Myocyte (in vitro differentiated cells): ENCODE results near the gene FRG1. TPM values are rescaled to one million over a fixed set of nuclear protein-coding genes. Genes with fewer than 3 reads are reported as not detected.
A peak's percentile ranks its signal among the peaks of the same experiment; 100 is the strongest.
"Not testable (repeated sequence)": the region's sequence is repeated elsewhere in the genome, so short reads cannot be mapped to it uniquely, and the experiment has no call there.

Experiments
- DNase-seq: peaks from one replicate; pipeline ENCODE4 v3.0.0-alpha.2; 2012; ENCODE audit warnings: low read depth
- polyA plus RNA-seq: library from polyadenylated mRNA; unstranded; fragments of >200 nt; gene quantifications from one replicate; pipeline ENCODE4 v1.2.1, GENCODE V29; 2012; ENCODE audit warnings: missing spikeins
- total RNA-seq: library from RNA; depleted of rRNA; stranded (reverse); fragments of >200 nt; gene quantifications from 2 replicates; pipeline ENCODE4 v1.2.3, GENCODE V29; 2014

Gene FRG1
- 26.4 and 28.7 TPM in 2 replicates for total RNA-seq
- 21.7 TPM for polyA plus RNA-seq

DNA sequence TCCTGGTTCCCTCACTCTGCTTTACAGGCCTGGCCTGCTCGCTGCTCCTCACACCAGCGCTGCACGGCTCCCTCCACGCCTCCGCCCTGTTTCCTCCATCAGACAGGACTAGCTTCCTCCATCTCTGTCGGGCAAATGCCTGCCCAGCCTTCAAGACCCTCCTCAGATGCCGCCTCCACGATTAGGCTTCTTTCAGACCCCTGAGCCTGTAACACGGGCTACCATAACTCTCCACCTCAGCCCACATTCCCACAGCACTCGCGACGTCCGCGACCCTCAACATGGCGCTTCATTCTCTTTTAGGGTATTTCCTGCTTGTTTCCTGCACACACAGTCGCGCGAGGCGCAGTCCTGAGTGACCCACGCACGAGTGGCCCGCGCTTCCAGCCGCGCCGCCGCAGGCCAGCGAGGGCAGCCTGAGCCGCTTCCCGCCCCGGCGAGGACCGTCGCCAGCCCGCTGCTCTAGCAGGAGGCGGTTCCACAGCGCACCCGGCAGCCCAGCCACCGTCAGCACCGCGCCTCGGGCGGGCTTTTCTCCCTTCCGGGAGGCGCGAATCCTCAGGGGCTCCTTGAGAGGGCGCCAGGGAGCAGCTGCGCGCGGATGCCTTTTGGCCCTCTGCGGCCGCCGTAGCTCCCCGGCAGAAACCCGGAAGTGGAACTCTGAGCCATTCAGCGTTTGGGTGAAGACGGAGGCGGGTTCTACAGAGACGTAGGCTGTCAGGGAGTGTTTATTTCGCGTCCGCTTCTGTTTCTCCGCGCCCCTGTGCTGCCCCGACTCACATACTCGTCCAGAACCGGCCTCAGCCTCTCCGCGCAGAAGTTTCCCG, at the start of gene FRG1:
Gene FRG1 (plus strand): TSS at position 695 of the 827 bp plus-strand sequence. CDS start 138 bp downstream, outside the sequence.
- peak; percentile 95 for DNase-seq

DNA sequence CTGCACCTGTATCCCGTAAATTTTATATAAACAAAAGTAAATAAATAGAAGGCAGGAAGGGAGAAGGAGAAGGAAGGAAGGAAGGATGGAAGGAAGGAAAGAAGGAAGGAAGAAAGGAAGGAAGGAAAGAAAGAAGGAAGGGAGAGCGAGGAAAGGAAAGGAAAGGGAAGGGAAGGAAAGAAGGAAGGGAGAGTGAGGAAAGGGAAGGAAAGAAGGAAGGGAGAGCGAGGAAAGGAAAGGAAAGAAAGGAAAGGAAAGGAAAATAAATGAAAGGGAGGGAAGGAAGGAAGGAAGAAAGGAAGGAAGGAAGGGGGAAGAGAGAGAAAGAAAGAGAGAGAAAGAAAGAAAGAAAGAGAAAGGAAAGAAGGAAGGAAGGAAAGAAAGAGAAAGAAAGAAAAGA, 43.0 kb upstream of the FRG1 start:
- no peak for DNase-seq

DNA sequence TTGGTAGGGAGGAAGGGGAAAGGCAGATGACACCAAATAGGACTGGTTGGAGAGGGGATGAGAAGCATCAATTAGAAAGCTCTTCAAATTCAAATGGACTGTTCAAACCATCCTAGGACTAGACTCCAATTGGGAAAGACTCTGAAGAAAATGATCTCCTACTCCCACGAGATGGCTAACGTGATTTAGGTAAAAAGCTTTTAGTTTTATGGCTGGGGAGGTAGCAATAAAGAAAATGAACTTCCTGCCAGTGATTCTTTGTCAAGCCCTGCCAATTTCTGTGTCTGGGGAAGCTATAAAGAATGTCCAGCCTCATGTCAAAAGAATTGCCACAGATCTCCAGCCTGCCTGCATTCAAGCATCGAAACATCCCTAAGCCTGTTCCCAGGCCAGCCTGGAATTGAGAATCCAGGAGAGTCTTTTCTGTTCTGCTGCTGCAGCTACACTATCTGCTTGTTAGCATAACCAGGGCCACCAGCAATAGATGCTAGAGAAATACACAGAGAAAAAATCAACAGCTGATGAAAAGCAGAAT, 41.1 kb upstream of the FRG1 start:
- DNase-seq: not testable (repeated sequence)

DNA sequence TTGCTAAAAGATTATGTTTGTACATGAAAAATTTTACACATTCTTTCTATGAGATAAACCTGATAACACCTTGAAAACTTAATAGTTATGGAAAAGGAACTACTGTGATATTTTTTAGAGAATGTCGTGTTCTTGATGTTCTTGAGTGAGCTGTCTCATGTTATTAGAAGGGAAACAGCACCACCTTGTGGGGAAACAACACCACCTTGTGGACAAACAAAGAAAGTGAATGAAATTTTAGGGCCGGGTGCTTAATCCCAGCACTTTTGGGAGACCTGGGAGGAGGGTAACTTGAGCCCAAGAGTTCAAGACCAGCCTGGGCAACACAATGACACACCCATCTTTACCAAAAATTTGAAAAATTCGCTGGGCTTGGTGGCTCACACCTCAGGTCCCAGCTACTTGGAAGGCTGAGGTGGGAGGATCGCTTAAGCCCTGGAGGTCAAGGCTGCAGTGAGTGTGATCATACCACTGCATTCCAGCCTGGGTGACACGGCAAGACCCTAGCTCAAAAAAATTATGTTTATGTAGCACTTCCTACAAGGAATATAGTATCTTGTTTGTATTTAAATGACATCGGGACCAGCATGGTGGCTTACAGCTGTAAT, 36.1 kb upstream of the FRG1 start:
- DNase-seq: peak; percentile 74

DNA sequence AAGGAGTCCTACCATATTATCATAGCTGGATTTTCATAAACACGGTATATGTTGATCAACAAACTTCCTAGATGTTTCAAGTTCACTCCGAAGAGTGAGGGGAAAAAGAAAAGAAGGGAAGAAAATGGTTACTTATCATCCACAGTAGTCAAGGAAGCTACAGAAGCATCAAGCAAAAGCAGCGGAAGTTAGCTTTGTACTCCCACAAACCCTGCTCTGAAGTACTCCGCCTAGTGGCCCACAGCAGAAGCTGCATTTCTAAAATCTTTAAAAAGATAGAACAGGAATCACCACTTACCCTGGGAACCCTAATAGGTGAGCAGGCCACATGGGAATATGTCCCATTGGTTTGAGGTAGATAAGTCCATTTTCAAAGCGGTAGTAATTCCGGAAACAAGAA, 28.5 kb upstream of the FRG1 start:
- DNase-seq: no peak

DNA sequence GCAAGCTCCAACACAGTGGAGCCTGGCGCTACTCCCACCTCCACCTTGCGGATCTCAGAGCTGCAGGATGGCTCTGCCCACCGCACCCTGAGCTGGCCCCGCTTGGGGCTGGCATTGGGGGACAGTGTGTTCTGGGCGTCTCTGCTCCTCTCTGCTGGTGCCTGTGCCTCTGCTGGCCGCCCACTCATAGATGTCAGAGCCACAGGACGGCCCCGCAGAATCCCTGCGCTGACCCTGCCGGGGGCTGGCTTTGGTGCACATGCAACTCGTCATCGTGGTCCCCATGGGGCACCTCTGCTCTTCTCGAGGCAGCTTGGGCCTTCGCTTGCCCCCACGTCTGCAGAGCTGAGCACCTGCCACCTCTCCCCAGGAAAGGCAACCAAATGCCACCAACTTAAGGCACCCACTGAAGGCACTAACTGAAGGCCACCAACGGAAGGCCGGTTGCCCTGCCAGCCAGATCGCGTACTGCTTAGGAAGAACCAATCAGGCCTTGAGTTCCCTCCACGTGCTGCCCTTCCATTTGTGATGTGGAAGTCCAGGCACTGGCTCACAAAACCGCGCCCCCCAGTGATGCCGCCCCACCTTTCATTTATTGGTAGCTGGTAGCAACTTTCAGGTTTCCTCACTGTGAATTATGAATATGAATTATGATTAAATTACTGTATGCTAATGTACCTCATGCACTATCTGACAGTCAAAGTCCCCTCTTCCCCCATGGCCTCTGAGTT, 23.3 kb upstream of the FRG1 start:
- no peak for DNase-seq

DNA sequence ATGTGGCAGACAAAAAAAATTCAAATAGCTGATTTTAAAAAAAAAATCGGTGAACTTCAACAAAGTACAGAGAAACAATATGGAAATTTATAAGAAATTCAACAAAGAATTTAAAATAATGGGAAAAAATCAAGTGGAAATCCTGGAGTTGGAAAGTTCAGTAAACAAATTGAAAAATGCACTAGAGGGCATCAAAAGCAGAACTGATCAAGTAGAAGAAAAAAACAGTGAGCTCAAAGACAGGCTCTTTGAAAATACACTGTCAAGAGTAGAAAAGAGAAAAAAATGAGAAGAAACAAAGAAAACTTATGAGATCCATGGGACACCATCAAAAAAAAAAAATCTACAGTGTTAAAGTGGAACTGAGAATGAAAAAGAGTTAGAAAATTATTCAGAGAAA, 19.6 kb upstream of the FRG1 start:
- DNase-seq: no peak

DNA sequence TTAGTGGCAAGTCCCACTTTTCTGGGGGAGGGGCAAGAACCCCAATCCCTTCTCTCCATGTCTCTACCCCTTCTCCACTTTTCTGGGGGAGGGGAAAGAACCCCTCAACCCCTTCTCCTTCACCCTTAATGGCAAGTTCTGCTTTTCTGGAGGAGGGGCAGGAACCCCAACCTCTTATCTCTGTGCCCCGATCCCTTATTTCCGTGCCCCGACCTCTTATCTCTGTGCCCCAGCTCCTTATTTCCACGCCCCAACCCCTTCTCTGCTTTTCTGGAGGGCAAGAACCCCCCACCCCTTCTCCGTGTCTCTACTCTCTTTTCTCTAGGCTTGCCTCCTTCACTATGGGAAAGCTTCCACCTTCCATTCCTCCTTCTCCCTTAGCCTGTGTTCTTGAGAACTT, 13.9 kb upstream of the FRG1 start:
- not testable (repeated sequence) for DNase-seq

DNA sequence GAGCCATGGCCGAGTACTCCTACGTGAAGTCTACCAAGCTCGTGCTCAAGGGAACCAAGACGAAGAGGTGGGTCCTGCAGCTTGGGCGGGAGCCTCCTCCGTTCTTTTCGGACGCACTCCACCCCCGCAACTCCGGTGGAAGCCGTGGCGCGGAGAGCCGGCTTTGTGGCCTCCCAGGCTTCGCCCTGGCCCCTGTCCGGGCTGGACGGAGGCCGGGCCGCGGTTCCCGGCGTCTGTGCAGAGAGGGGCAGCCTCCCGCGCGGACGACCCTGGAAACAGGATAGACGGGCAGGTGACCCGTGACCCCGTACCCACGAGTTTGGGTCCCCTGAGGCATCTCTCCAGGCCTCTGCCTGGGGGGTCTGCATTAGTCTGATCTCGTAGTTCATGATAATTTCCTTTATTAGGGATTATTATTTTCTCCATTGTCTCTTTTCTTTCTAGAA, 356 bp downstream of the FRG1 start:
- no peak for DNase-seq

DNA sequence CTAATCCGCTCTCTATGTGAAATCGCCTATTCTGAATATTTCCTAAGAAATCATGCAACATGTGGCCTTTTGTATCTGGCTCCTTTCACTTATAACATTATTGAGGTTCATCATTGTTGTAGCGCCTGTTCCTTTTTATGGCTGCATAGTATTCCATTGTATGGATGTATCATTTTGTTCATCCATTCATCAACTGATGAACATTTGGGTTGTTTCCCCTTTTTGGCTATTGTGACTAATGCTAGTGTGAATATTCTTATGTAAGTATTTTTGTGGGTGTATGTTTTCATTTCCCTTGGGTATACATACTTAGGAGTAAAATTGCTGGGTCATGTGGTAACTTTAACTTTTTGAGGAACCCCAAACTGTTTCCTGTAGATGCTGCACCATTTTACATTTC, 1.7 kb downstream of the FRG1 start:
- DNase-seq: not testable (repeated sequence)

DNA sequence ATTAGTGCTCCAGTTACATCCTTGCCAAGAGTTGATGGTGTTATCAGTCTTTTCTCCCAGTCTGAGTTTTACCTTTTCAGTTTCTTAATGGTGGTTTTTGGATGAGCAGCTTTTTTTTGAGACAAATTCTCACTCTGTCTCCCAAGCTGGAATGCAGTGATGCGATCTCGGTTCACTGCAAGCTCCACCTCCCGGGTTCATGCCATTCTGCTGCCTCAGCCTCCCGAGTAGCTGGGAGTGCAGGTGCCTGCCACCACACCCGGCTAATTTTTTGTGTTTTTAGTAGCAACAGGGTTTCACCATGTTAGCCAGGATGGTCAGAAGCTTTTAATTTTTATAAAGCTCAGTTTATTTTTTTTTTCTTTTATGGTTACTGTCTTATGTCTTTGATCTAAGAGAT, 3.4 kb downstream of the FRG1 start:
- not testable (repeated sequence) for DNase-seq

DNA sequence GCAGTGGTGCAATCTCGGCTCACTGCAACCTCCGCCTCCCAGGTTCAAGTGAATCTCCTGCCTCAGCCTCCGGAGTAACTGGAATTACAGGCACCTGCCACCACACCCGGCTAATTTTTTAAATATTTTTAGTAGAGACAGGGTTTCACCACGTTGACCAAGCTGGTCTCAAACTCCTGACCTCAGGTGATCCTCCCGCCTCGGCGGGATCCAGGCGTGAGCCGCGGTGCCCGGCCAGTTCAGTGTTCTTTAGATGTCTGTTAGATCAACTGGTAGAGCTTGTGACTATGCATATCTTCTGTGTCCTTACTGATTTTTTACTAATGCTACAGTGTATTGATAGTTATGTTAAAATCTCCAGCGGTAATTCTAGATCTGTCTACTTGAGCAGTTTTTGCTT, 6.2 kb downstream of the FRG1 start:
- not testable (repeated sequence) for DNase-seq

DNA sequence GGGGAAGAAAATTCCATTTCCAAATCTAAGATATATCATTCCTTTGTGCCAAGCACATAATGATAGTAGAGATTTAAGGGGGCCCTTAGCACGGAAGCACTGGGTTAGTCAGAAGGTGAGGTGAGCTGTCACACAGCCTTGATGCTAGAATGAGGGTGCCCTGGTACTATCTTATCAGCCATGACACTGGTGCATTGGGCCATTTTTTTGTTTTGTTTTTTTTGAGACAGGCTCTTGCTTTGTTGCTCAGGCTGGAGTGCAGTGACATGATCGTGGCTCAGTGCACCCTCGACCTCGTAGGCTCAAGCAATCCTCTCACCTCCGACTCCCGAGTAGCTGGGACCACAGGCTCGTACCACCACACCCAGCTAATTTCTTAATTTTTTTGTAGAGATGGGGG, 7.8 kb downstream of the FRG1 start:
- not testable (repeated sequence) for DNase-seq

DNA sequence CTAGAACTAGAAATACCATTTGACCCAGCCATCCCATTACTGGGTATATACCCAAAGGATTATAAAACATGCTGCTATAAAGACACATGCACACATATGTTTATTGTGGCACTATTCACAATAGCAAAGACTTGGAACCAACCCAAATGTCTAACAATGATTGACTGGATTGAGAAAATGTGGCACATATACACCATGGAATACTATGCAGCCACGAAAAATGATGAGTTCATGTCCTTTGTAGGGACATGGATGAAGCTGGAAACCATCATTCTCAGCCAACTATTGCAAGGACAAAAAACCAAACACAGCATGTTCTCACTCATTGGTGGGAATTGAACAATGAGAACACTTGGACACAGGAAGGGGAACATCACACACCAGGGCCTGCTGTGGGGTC, 28.6 kb downstream of the FRG1 start:
- not testable (repeated sequence) for DNase-seq

DNA sequence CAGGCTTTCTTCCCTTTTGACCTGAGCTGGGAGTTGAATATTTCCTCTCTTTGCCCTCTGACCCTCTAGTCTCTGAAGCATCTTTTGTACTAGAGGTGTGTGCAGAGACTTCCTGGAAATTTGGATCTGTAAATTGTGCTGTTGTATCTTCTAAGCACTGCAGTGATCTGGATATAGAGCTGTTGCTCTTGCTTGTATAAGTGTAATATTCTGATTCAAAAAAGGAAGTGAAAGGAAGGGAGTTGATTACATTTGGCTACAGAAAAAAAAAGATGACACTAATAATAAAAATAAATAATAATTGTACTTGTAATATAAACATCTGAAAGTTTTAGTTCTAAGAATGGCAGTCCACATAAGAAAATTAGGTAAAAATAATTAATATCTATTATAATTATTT, 33.0 kb downstream of the FRG1 start:
- no peak for DNase-seq

DNA sequence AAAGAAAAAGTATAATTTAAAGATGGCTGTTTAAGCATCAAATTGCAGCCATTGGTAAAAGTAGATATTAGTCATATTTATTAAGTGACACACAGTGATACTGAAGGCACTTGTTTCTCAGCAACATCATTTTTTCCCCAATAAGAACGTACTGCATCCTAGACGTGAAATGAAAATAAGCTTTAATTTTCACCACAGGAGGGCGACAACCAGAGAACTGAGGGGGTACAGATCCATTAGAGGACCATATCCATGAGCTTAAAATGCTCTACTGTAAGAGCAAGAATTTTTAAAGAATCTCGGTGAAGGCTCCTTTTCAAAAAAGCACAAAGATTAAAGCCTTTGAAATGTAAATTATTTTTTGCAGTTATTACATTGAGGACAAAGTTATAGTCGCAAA, 33.4 kb downstream of the FRG1 start:
- DNase-seq: peak; percentile 12

DNA sequence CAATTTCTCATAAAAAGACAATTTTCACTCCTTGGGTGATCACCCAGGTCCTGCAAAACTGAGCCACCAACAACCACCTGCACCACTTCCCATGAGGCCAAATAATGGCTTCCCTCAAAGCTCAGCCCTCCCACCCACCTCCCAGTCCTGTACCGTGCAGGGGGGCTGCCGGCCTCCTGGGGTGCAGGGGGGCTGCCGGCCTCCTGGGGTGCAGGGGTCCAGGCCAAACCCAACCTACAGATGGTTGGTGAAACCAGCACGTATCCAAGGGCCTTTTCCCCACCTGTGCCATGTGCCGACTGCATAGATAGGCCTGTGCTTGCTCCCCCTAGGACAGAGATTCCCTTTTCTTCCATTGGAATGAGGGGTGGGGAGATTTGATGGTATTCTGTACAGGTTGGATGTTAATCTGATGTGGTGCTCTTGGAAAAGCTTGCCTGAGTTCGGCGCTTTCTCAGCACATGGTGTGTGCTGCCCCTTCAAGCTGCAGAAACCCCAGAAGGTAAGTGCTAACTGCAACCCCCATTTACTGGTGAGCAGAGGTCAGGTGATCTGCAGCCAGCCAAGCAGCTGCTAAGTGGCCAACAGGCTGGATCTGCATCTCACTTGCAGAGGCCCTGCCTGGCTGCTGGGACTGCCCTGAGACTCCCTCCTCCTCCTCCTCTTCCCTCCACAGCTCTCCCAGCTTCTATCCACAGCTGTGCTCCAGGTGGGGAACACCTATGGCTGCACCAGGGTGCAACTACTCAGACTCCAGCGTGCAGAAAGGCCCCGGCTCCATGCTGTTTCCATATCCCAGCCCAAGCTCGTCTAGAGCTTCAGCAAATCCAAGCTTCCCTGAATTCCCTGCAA, 38.8 kb downstream of the FRG1 start:
- DNase-seq: no peak

DNA sequence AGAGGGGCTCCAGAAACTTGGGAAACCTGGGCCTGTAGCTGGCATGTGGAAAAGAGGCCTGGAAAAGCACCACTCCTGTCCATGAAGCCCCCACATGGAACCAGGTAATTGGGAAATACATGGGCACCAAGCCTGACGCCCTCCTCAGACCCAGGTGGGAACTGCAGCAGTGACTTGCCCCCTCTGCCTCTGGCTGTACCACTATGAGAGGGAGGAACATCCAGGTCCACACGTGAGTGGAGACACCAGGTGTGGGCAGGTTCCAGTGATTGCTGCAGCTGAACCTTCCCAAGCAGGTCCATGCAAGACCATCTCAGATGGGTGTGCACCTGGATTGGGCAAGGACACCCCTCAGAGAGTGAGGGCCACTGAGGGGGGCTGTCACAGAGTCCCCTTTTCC, 39.6 kb downstream of the FRG1 start:
- not testable (repeated sequence) for DNase-seq

DNA sequence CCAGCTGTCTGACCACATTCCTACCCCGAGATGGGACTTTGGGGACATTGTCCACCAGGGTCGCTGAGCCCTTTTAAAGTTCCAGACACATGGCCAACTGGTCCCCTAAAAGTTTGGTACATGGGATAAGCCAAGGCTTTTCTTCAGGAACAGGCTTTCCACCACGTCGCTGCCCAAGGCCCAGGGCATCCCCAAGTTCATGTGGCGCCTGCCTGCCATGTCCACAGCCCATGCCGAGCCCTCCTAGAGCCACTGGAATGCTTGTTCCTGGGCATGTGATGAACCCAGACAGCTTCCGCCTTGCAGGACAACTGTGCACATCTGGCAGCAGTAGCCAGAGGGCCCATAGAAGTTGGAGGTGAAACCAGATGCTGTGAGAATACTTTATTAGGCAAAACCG, 41.3 kb downstream of the FRG1 start:
- no peak for DNase-seq

DNA sequence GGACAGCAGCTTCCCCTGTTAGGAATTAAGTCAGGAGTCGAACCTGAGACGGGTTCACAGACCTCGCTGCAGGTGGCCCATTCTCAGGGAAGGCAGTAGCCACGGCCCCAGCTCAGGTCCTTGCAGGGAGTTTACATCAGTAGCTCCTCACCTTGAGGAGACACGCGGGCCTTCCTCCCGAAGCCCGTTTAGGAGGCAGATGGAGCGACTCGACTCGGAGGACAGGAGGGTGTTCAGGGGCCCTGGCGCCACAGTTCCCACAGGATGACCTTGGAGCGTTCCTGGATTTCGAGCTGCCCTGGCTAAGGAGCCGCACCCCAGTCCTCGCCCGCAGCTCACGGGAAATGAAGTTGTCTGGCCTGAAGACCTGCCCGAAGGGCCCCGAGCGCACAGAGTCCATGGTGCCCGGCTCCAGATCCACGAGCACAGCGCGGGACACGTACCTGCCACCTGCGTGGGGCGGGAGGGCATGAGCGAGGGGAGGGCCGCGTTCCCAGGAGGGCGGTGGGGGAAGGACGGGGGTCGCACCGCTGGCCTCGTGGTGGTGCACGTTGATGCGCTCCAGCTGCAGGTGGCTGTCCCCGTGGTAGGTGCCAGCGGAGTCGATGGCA, 43.3 kb downstream of the FRG1 start:
- DNase-seq: not testable (repeated sequence)
